Keratinocyte (primary cell): ENCODE measurements around the gene ATP2A3. TPM values are rescaled to one million over a fixed set of nuclear protein-coding genes. Genes with fewer than 3 reads are reported as not detected.
"Not testable (repeated sequence)": the region's sequence is repeated elsewhere in the genome, so short reads cannot be mapped to it uniquely, and the experiment has no call there.

ENCODE experiments used
- DNase-seq: peaks from one replicate; pipeline ENCODE4 v3.0.0-alpha.2; 2011; ENCODE audit warnings: low read depth, missing footprints, low spot score
- FAIRE-seq: peaks from 2 replicates; lab custom pipeline; 2011; peaks lifted over from hg19 to GRCh38; lab: Jason Lieb, UNC
- H2AFZ ChIP-seq: 2 replicates; pipeline ENCODE4 v1.6.0; 2012; ENCODE audit warnings: low read length, control low read depth, inconsistent platforms; ENCODE audit not compliant: control insufficient read depth
- H3K27ac ChIP-seq: 2 replicates; pipeline ENCODE4 v1.5.1; 2011; ENCODE audit warnings: low read length; ENCODE audit not compliant: control insufficient read depth, insufficient read depth
- H3K27me3 ChIP-seq: 3 replicates; pipeline ENCODE4 v1.6.0; 2011; ENCODE audit warnings: low read length; ENCODE audit not compliant: control insufficient read depth, insufficient read depth; ENCODE audit errors: extremely low read depth
- H3K36me3 ChIP-seq, 2 experiments: 2 replicates in 1 of 2; 3 replicates in 1 of 2; pipeline ENCODE4 v1.5.1; 2011; ENCODE audit warnings: low read length in 2 of 2, mild to moderate bottlenecking in 1 of 2; ENCODE audit not compliant: control insufficient read depth in 2 of 2, insufficient read depth in 2 of 2; ENCODE audit errors: extremely low read depth in 1 of 2
- H3K4me1 ChIP-seq: 3 replicates; pipeline ENCODE4 v1.5.1; 2011; ENCODE audit warnings: low read length; ENCODE audit not compliant: control insufficient read depth, insufficient read depth; ENCODE audit errors: extremely low read depth
- H3K4me2 ChIP-seq: 3 replicates; pipeline ENCODE4 v1.6.0; 2011; ENCODE audit warnings: low read depth, low read length; ENCODE audit not compliant: control insufficient read depth, insufficient read depth; ENCODE audit errors: extremely low read depth
- H3K4me3 ChIP-seq, 3 experiments: fragments of 200-600 bp in 1 of 3; sonication (generic) in 1 of 3; 2 replicates in 2 of 3; 3 replicates in 1 of 3; pipeline ENCODE4 v1.5.1; 2011 to 2016; ENCODE audit warnings: low read length in 3 of 3, mild to moderate bottlenecking in 3 of 3, control low read depth in 2 of 3, inconsistent platforms in 1 of 3, low read depth in 1 of 3, mixed read lengths in 1 of 3, mixed run types in 1 of 3, moderate library complexity in 1 of 3; ENCODE audit not compliant: control insufficient read depth in 2 of 3, insufficient read depth in 2 of 3; ENCODE audit errors: extremely low read depth in 1 of 3
- H3K79me2 ChIP-seq: 2 replicates; pipeline ENCODE4 v1.6.0; 2012; ENCODE audit warnings: low read length; ENCODE audit not compliant: control insufficient read depth, insufficient read depth
- H3K9ac ChIP-seq: 3 replicates; pipeline ENCODE4 v1.6.0; 2011; ENCODE audit warnings: low read length; ENCODE audit not compliant: control insufficient read depth, insufficient read depth; ENCODE audit errors: extremely low read depth
- H3K9me1 ChIP-seq: 3 replicates; pipeline ENCODE4 v1.6.0; 2011; ENCODE audit warnings: low read length; ENCODE audit not compliant: control insufficient read depth, insufficient read depth; ENCODE audit errors: extremely low read depth
- H3K9me3 ChIP-seq: 2 replicates; pipeline ENCODE4 v1.5.1; 2012; ENCODE audit warnings: low read depth, low read length; ENCODE audit not compliant: control insufficient read depth
- H4K20me1 ChIP-seq: 3 replicates; pipeline ENCODE4 v1.6.0; 2011; ENCODE audit warnings: low read length; ENCODE audit not compliant: control insufficient read depth, insufficient read depth; ENCODE audit errors: extremely low read depth
- EZH2 ChIP-seq: IDR thresholded peaks from one replicate; pipeline ENCODE4 v1.6.1; 2012; ENCODE audit warnings: inconsistent platforms, mild to moderate bottlenecking, low read length, moderate library complexity
- dilution Hi-C: fragments of 300-500 bp; cut with MboI; formaldehyde crosslinking; loops from one replicate; pipeline ENCODE4 v1.7.0; 2020; ENCODE audit warnings: low sequenced_read_pairs; ENCODE audit not compliant: extremely low pct_ligation_motif_present
- polyA plus RNA-seq, 5 experiments: library from polyadenylated mRNA; depleted of rRNA in 3 of 5; stranded (reverse) in 3 of 5; stranded (forward) in 1 of 5; unstranded in 1 of 5; fragments of >200 nt; gene quantifications; 1 replicate in 1 of 5; 2 replicates in 3 of 5; 3 replicates in 1 of 5; pipeline versions ENCODE4 v1.2.1 to v1.2.3, GENCODE V29; 2011 to 2012; ENCODE audit warnings: missing spikeins in 2 of 5, low read depth in 1 of 5, low replicate concordance in 1 of 5
- TF ChIP-seq, protein P1 (sequence below), 3 experiments: IDR thresholded peaks in 1 of 3; conservative IDR thresholded peaks in 1 of 3; optimal IDR thresholded peaks in 1 of 3; 2 replicates in 2 of 3; 3 replicates in 1 of 3; pipeline versions ENCODE3 to v1.5.1; 2011; ENCODE audit warnings: low read length in 3 of 3, mild to moderate bottlenecking in 3 of 3, moderate library complexity in 2 of 3, control low read depth in 1 of 3, inconsistent platforms in 1 of 3; ENCODE audit not compliant: insufficient read depth in 2 of 3; ENCODE audit errors: extremely low read depth in 1 of 3

The ATP2A3 gene
- polyA plus RNA-seq, 1 donor (not counting 4 experiments of a cell fraction or from before 2014, with no cell fraction given), result 0.13 TPM

GRCh38 chr17:3993493-3994220, 29.4 kb upstream of the ATP2A3 start:
- no peaks in the 10 kb centered on the region for H3K36me3 ChIP-seq
- dilution Hi-C loops, result no loop called here
- H3K9me3 ChIP-seq, result no peaks in the 10 kb centered on the region
- H2AFZ ChIP-seq, result no peak overlapping the region
- H3K79me2 ChIP-seq, result no peaks in the 10 kb centered on the region
- no peak overlapping the region for H3K27ac ChIP-seq
- no peak overlapping the region for H3K4me3 ChIP-seq
- TF ChIP-seq, protein P1, sequence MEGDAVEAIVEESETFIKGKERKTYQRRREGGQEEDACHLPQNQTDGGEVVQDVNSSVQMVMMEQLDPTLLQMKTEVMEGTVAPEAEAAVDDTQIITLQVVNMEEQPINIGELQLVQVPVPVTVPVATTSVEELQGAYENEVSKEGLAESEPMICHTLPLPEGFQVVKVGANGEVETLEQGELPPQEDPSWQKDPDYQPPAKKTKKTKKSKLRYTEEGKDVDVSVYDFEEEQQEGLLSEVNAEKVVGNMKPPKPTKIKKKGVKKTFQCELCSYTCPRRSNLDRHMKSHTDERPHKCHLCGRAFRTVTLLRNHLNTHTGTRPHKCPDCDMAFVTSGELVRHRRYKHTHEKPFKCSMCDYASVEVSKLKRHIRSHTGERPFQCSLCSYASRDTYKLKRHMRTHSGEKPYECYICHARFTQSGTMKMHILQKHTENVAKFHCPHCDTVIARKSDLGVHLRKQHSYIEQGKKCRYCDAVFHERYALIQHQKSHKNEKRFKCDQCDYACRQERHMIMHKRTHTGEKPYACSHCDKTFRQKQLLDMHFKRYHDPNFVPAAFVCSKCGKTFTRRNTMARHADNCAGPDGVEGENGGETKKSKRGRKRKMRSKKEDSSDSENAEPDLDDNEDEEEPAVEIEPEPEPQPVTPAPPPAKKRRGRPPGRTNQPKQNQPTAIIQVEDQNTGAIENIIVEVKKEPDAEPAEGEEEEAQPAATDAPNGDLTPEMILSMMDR (optimal IDR thresholded peaks at IDR 0.05 in 1 of 3, IDR thresholded peaks at IDR 0.05 in 1 of 3, conservative IDR thresholded peaks at IDR 0.05 in 1 of 3; ENCODE audit: extremely low read depth in 1 of 3, insufficient read depth in 2 of 3, low read length in 3 of 3), result no peak
- no peak for TF ChIP-seq EZH2
- no peak overlapping the region for H3K4me2 ChIP-seq
- DNase-seq (no peak), FAIRE-seq (no peak)
- peaks cover 8% of the 10 kb centered on the region for H3K27me3 ChIP-seq
- H3K4me1 ChIP-seq, result no peaks in the 10 kb centered on the region
- no peaks in the 10 kb centered on the region for H4K20me1 ChIP-seq
- H3K9me1 ChIP-seq, result no peaks in the 10 kb centered on the region
- H3K9ac ChIP-seq, result no peak overlapping the region

GRCh38 chr17:3992370-3992769, 28.1 kb upstream of the ATP2A3 start:
- Histone ChIP-seq H3K9ac (no peak overlapping the region), H3K9me3 (no peaks in the 10 kb centered on the region), H3K27me3 (peaks cover 8% of the 10 kb centered on the region), H3K4me3 (no peak overlapping the region), H3K4me2 (no peak overlapping the region), H4K20me1 (no peaks in the 10 kb centered on the region), H3K27ac (no peak overlapping the region), H3K36me3 (no peaks in the 10 kb centered on the region), H3K4me1 (no peaks in the 10 kb centered on the region), H3K79me2 (no peaks in the 10 kb centered on the region), H3K9me1 (no peaks in the 10 kb centered on the region), H2AFZ (no peak overlapping the region)
- dilution Hi-C loops, result no loop called here
- no peak for FAIRE-seq
- TF ChIP-seq EZH2, result no peak
- TF ChIP-seq, protein P1 (optimal IDR thresholded peaks at IDR 0.05 in 1 of 3, IDR thresholded peaks at IDR 0.05 in 1 of 3, conservative IDR thresholded peaks at IDR 0.05 in 1 of 3; ENCODE audit: extremely low read depth in 1 of 3, insufficient read depth in 2 of 3, low read length in 3 of 3), result no peak
- no peak for DNase-seq

GRCh38 chr17:3991699-3992098, 27.5 kb upstream of the ATP2A3 start:
- H3K4me3 ChIP-seq, DNase-seq, H3K9ac ChIP-seq, H3K9me3 ChIP-seq, H3K79me2 ChIP-seq, H3K9me1 ChIP-seq, FAIRE-seq, H4K20me1 ChIP-seq, H3K4me1 ChIP-seq, H2AFZ ChIP-seq, H3K4me2 ChIP-seq, dilution Hi-C loops, H3K27ac ChIP-seq, H3K36me3 ChIP-seq: not testable (repeated sequence)
- H3K27me3 ChIP-seq, result peaks cover 11% of the 10 kb centered on the region
